Left ventricle myocardium inferior (tissue), 1 donor: ENCODE data around the gene CLMN. TPM values are rescaled to one million over a fixed set of nuclear protein-coding genes. Genes with fewer than 3 reads are reported as not detected.

Experiments used
- DNase-seq: peaks from one replicate; pipeline ENCODE4 v3.0.0-alpha.2; 2020
- H3K27ac ChIP-seq: fragments of 200-600 bp; replicated peaks from 2 replicates; pipeline ENCODE4 v1.8.0; 2021
- H3K27me3 ChIP-seq: fragments of 200-600 bp; 2 replicates; pipeline ENCODE4 v1.8.0; 2021; ENCODE audit warnings: low read depth
- H3K36me3 ChIP-seq: fragments of 200-600 bp; 2 replicates; pipeline ENCODE4 v1.8.0; 2021
- H3K4me1 ChIP-seq: fragments of 200-600 bp; 2 replicates; pipeline ENCODE4 v1.8.0; 2021
- H3K4me3 ChIP-seq: fragments of 200-600 bp; 2 replicates; pipeline ENCODE4 v1.8.0; 2021; ENCODE audit warnings: mild to moderate bottlenecking, moderate library complexity
- H3K9me3 ChIP-seq: fragments of 200-600 bp; replicated peaks from 2 replicates; pipeline ENCODE4 v1.8.0; 2021
- CTCF ChIP-seq: fragments of 200-600 bp; IDR thresholded peaks from 2 replicates; pipeline ENCODE4 v1.8.0; 2021; ENCODE audit warnings: antibody characterized with exemption, mild to moderate bottlenecking, borderline replicate concordance
- intact Hi-C: fragments of 100-400 bp; cut with micrococcal nuclease; formaldehyde crosslinking; loops from one replicate; pipeline ENCODE4 v1.11.0; 2022
- total RNA-seq: library from RNA; stranded (reverse); fragmentation: NEBNext Ultra II Directional; extraction: Animal tissue kit (Norgen Biotek cat#: 25700); gene quantifications from one replicate; pipeline ENCODE4 v1.2.1, GENCODE V29; 2021
- donor health status: DM: no; HTN: yes; CAD: no; lungs with severe emphysema.

The CLMN gene
- total RNA-seq, 1 donor from 2014 or later, result 3.7 TPM

GRCh38 chr14:95235351-95235750 lies 84.4 kb downstream of the CLMN start:
- Histone ChIP-seq H3K36me3 (no peaks in the 10 kb centered on the region), H3K27me3 (no peaks in the 10 kb centered on the region), H3K4me1 (peaks cover 59% of the 10 kb centered on the region), H3K27ac (peak overlapping the region; percentile 77), H3K9me3 (no peaks in the 10 kb centered on the region), H3K4me3 (no peak overlapping the region)
- no peak for DNase-seq
- intact Hi-C loops, result no loop called here
- TF ChIP-seq CTCF, result no peak

DNA sequence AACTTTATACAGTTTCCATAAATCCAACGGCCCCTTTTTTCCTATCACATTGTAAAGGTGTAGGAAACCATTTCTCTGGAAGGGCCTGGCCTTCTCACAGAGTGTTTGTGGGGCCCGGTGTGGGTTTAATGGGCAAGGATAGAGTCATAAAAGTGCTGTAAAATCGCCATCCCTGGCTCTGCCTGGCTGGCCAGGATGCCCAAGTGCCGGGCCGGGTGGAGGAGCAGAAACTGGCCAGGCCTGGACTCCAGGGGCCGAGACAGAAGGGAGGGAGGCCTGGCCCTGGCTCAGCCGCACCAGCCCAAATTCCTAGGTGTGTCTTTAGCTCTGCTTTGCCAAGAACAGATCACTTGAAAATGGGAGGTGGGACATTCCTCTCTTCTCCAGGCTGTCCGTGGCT lies 85.3 kb downstream of the CLMN start:
- no peak for DNase-seq
- TF ChIP-seq CTCF, result no peak
- Histone ChIP-seq H3K4me1 (peaks cover 62% of the 10 kb centered on the region), H3K27me3 (no peaks in the 10 kb centered on the region), H3K9me3 (no peaks in the 10 kb centered on the region), H3K36me3 (peaks cover 4% of the 10 kb centered on the region), H3K27ac (peak overlapping the region; percentile 77), H3K4me3 (no peak overlapping the region)
- intact Hi-C loops, result no loop called here

- DNase-seq, result peak; percentile 62
- TF ChIP-seq CTCF, result no peak
- Histone ChIP-seq H3K9me3 (no peaks in the 10 kb centered on the region), H3K27me3 (peaks cover 4% of the 10 kb centered on the region), H3K4me1 (peaks cover 62% of the 10 kb centered on the region), H3K27ac (peak overlapping the region; percentile 77), H3K4me3 (no peak overlapping the region), H3K36me3 (peaks cover 7% of the 10 kb centered on the region)
- intact Hi-C loops, result no loop called here
These were observed 85.9 kb downstream of the CLMN start for GRCh38 chr14:95233702-95234241.

- no peak for DNase-seq
- Histone ChIP-seq H3K4me1 (peaks cover 58% of the 10 kb centered on the region), H3K27me3 (peaks cover 7% of the 10 kb centered on the region), H3K36me3 (peaks cover 7% of the 10 kb centered on the region), H3K9me3 (no peaks in the 10 kb centered on the region), H3K4me3 (no peak overlapping the region), H3K27ac (peak overlapping the region; percentile 77)
- intact Hi-C loops, result no loop called here
- no peak for TF ChIP-seq CTCF
These were observed 86.7 kb downstream of the CLMN start for GRCh38 chr14:95232894-95233584.

- peaks cover 50% of the 10 kb centered on the region for H3K4me1 ChIP-seq
These were observed 87.6 kb downstream of the CLMN start for GRCh38 chr14:95231966-95232633.

More at GRCh38 chr14:95231966-95232633, 87.6 kb downstream of the CLMN start:
- intact Hi-C loops, result no loop called here
- DNase-seq, result no peak
- no peak overlapping the region for H3K27ac ChIP-seq
- peaks cover 7% of the 10 kb centered on the region for H3K27me3 ChIP-seq
- TF ChIP-seq CTCF, result no peak
- H3K4me3 ChIP-seq, result no peak overlapping the region
- peaks cover 7% of the 10 kb centered on the region for H3K36me3 ChIP-seq
- no peaks in the 10 kb centered on the region for H3K9me3 ChIP-seq
